OCI-M1 (cell line): ENCODE measurements around the gene LRFN2.
A peak's percentile ranks its signal among the peaks of the same experiment; 100 is the strongest.

Experiments
- DNase-seq: peaks from one replicate; lab custom pipeline; 2025; lab: John Stamatoyannopoulos, UW

LRFN2 gene

DNA sequence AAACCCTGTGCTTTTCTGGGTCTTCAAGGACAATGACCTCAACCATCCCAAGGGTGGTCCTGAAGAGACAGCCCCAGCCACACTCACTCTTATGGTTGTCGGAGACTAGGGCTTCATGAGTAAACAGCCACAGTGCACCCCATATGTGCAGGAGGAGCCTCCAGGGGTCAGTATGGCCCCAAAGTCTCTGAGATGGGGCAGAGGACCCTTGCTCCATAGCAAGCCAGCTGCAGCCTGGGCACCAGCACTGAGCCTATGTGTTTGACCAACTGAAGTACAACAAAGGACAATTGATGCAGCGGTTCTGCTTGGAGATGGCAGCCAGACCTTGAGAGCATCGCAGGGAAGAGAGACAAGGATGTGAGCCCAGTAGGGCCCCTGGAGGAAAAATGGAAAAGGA lies 112.2 kb downstream of the LRFN2 start:
- DNase-seq = no peak

DNA sequence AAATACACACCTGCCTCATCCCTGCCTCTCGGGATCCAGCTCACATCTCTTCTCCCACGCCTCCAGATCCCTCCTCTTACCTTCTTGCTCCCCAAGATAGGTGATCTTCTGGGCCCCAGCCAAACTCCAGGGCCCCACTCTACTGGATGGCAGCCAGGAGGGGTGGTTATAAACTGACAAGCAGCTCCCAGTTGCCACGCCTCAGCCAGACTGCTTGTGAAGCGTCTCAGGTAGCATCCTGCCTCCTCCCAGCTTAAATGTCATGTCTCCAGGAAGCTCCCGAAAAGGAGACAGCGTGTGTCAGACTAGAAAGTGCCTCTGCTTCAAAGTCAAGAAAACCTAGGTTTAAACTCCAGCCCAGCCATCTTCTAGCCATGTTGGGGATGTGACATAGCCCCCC lies 114.1 kb downstream of the LRFN2 start:
- DNase-seq = no peak

DNA sequence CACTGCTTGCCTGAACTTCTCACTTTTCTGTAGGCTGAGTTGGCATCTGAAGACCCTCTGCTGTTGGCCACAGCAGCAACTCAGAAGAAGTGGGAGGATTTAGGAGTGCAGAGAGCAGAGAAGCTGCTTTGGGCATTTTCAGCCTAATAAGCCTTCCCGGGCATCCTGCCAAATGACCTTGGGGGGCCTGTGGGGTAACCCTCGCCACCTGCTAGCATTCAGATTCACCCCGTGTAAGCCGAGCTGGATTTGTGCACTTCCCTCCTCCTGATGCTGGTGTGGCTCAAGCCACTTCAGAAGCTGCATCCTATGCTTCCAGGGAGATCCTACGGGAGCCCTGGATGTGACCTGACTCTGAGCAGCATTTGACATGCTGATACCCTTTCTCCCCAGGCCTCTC lies 114.8 kb downstream of the LRFN2 start:
- no peak for DNase-seq

DNA sequence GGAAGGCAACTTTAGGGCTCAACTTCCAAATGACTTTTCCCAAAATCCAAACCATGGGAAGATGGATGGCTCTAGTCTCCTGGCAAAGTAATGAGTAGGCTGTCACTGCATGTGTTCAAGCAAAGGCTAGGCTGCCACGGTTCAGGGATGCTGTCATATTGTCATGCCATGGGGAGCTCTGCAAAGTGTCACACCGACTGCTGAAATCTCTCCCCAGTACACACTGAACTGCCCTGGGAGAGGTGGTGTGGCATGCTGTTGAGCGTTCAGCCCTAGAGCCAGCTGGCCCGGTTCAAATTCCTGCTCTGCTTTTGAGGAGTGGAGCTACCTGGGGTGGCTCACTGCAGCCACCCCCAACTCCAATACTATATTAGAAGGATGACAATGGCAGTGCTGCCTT lies 115.9 kb downstream of the LRFN2 start:
- DNase-seq = no peak

DNA sequence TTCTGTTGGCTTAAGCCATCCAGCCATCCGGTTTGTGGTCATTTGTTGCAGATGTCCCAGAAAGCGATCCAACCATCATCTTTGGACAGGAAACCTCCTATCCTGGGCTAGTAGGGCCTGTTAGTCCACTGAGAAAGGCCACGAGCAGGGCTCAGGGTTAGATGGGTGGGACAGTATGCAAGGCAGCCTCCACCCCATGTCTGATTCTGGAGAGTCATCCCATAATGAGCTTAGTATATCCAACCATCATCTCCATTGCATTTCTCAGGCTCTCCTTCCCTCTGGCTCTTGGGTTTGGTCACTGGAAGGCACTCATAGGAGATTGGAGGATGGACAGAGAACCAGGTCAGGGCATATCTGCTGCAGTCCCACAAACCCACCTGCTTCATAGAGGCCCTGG lies 117.8 kb downstream of the LRFN2 start:
- no peak for DNase-seq

DNA sequence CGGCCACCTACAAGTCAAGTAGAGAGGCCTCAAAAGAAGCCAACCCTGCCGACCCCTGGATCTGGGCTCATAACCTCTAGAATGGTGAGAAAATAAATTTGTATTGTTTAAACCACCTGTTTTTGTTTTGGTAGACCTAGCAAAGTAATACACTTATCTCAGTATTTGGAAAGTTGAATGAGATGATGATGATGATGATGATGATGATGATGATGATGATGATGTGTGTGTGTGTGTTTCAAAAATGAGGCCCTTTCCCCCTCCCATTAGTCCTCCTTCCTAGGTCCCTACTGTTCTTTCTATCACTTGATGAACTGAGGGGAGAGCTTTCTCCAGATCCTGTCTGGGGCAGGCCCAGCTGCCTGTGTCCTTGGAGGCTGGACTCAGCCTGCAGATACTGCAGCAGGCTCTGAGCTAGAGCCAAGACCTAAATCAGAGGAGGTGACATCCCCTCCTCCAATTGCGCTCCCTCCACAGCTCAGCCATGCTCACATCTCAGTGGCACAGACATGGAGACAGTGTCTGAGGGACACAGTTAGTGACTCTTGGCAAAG lies 120.1 kb downstream of the LRFN2 start:
- DNase-seq = no peak

DNA sequence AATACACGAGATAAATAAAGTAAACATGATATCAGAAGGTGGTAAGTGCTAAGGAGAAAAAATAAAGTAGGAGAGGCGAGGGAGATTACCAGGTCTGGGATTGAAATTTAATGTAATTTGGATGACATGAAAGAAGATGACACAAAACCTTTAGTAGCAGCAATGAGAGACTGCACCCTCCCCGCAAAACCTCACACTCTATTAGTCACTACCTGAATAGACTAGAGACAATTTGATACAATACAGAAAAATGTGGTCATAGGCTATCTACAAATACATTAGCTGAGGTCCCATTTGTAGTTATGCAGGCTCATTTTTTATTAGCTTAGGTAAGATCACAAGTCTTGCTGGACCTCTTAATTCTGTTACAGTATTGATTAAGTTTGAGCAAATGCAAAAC lies 125.5 kb downstream of the LRFN2 start:
- no peak for DNase-seq

DNA sequence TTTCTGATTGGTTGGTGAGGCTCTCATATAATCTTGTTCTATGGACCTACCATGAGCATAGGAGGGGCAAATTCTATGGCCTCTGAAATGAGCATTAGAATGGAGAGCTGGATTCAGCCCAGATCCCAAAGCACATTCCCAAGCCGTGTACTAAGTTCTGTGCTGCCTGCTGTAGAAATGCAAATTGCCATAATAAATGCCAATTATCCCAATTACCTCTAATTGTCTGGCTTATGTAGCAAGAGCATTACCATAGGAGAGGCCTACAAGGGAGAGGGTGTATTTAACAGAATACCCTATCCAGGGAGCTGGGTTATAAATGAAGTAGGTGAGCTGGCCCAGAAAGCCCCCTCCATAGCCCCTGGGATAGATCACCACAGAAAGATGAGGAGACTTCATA lies 126.8 kb downstream of the LRFN2 start:
- no peak for DNase-seq

DNA sequence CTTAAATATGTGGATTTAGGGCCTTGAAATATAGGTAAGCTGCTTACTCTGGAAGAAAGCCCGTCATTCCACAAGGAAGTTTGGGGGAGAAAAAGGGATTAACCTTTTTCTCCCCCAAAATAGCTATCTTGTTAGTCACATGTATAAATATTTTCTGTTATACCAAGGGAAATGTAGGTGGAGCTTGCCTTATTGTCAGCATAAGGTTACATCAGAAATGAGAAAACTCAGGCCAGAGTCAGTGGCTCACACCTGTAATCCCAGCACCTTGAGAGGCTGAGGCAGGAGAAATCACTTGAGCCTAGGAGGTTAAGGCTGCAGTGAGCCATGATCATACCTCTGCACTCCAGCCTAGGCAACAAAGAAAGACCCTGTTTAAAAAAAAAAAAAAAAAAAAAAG lies 129.9 kb downstream of the LRFN2 start:
- no peak for DNase-seq

DNA sequence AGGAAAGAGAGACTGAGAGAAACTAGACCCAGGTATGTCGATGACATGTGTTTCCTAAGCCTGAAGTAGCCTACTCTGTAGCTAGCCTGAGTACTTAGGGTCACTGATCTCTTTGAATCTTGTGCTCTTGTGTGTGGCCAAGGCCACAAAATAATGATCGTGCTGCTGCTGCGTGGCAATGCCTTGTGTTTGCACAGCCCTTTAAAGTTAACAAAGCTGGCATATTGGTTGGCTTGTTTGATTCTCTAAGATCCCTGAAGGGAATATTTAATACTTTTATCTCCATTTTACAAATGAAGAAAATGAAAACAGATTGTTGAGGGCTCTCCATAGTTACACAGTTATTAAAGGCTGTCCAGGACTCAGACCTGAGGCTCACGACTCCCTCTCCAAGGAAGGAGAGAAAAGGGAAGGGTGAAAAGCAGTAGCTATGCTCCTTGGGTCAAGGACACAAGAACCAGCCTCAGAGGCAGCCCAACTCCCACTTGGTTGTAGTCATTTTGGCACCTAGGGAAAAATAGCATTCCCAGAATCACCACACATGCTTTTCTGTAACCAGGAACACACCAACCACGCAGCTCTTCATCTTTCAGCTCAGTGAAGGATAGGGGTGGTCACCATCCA lies 130.7 kb downstream of the LRFN2 start:
- DNase-seq = no peak

DNA sequence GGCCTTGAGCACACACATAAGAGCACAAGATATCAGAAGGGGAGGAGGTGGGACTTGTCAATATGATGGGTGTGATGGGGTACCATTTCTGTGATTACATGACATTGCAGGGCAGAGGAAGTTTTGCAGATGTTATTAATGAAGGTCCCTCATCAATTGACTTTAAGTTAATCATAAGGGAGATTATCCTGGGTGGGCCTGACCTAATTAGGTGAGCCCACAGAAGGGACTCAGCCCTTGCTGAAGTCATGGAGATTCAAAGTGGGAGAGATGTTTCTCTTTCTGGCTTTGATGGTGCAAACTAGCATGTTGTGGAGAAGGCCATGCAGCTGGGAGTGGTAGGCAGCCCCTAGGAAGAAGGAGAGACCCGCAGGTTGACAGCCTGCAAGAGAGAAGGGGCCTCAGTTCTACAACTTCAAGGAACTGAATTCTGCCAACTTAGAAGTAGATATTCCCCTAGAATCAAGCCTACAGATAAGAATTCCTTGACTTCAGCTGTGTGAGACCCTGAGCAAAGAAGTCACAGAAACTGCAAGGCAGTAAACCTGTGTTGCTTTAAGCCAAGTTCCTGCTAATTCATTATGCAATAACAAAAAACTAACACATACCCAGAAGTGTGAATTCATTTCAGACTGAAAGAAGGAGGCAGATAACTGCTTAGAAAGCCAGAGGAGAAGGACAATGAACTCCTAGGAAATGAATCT lies 131.3 kb downstream of the LRFN2 start:
- no peak for DNase-seq

DNA sequence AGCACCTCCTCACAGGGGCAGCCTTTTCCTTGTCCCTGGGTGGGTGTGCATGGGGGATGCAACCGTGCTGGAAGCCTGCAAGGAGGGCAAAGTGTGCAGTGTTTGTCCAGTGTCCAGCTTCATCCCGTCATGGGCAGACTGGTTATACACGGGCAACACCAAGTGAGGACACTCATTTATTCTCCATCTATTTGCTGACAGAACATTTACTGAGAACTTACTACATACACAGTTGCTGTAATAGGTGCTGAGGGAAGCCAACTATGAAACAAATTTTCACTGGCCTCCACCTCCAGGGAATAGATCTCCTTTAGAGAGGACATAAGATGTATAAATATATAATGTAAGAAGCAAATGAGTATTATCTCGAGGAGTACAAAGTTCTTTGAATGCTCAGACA lies 136.7 kb downstream of the LRFN2 start:
- no peak for DNase-seq

DNA sequence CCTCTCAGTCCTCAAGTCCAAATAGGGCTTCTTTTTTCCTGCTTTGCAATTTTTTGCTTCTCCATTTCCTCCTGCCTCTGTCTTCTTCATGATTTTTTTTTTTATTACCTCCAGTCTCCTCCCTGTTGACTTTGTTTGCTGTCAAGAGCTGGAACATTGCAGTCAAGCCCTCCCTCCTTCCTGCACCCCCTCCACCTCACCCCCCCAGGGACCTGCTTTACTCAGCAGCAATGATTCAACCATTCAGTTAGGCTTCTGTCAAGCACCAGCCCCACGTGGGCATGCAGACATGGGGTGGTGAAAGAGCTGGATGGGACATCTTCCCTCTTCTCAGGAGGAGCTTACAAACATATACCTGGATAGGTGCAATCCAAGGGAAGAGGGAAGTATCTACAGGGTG lies 142.4 kb downstream of the LRFN2 start:
- no peak for DNase-seq

DNA sequence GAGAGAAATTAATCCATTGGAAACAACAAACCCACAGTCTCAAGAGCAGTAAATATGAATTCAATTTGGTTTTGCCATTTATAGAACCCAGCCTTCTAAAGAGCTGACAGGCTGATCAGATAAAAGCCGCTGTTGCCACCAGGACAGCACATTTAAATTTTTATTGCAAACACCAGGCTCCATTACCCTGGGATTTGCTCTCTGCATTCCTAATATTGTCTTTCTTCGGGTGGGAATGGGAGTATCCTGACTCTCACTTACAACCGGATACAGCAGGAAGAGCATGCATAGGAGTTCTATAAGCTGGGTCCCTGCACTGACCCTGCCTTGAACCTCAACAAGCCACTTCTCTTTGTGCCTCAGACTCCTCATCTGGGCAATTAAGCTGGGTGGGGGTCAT lies 142.9 kb downstream of the LRFN2 start:
- DNase-seq = no peak

DNA sequence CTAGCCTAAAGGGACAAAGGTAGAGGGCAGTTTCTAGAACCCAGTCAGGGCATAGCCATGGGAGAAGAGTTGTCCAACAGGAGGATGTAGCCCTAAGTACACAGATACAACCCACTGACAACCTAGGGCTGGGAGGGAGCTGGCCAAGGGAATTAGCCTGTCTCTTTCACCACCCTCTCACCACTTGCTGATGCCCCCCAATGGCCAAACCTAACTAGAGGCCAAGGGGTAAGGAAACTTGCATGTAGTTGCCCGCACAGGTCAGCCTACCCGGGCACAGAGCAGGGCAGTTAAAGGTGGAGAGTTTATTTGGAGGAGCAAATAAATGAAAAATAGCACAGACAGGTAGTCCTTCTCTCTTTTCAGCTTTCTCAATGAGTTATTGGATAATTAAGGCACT lies 143.3 kb downstream of the LRFN2 start:
- no peak for DNase-seq

DNA sequence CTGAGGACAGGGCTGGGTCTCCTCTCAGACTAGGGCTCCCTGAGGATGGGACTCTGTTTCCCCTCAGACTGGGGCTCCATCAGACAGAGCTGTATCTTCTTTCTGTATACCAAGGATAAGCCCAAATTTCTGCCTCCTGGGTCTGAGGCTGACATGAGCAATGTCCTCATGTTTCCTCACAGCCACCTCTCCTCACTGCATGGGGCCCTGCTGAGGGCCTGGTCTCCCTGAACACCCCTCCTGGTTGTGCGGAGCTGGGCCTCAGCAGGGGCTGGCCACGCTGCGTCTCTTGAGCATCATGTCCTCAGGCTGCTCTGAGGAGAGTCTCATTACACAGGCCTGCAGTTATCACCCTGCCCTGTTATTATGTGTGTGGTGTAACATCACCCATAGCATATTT lies 144.6 kb downstream of the LRFN2 start:
- no peak for DNase-seq

DNA sequence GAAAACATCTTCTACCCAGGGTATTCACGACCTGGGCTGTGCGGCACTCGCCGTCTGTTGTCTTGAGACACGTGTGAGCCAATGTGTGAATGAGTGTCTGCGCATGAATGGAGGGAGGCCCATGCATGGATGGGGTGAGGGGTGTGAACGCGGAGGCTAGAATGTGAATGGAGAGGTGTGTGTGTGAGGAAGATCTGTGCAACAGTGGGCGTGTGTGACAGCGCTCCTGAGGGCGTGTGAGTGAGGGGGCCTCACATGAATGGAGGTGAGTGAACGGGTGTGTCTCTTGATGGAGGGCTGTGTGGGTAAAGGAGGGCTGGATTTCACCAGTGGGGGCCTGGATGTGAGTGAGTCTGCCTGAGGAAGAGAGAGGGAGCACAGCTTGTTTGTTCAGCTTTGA lies 146.0 kb downstream of the LRFN2 start:
- no peak for DNase-seq

DNA sequence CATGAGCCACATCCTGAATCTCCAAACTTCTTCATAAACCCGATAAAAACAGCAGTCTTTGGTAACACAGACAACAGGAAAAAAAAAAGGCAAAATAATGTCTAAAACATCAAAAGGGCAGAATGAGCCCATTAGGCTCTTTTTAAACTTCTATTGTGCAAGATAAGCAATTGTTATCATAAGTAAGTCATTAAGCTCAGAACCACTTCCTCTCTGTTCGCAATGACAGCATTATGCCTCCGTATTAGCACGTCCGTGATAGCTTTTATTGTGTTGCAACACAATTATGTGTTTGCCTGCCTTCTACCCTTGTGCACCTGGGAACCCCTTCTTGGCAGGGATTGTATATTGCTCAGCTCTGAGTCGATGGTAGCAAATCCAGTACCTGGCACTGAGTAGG lies 147.1 kb downstream of the LRFN2 start:
- DNase-seq = peak; percentile 52

DNA sequence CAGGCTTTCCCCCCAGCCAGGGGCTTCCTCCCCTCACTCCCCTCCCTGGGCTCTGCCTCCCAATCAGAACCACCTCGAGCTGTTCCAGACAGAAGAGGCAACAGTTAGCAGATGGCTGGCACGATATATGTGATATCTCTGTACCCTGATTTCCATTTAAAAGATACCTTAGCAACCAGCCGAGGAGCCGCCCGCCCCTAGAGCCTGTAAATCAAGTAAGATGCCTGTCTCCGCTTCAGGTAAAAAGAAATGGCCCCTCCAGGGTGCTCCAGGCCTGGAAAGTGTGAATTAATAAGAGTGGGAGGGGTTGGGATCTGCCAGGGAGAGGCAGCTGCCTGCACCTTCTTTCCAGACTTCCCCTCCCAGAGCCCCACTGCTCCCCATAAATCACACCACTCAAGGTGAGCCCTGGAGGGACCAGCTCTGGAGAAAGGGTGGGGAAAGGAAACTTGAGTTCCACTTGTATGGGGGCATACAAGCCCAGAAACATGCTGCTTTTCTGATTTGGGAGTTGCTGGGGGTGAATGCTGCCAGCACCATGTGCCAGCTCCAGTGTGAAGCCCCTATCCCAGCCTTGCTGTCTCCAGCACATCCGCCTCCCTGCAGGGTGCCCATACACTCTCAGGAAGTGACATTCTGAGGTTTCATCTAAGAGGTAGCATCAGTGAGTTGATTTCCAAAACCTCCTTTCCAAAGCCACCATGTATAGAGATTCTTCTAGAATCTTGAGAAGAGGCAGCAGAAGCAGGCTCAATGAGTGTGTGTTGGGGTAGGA lies 148.0 kb downstream of the LRFN2 start:
- no peak for DNase-seq

DNA sequence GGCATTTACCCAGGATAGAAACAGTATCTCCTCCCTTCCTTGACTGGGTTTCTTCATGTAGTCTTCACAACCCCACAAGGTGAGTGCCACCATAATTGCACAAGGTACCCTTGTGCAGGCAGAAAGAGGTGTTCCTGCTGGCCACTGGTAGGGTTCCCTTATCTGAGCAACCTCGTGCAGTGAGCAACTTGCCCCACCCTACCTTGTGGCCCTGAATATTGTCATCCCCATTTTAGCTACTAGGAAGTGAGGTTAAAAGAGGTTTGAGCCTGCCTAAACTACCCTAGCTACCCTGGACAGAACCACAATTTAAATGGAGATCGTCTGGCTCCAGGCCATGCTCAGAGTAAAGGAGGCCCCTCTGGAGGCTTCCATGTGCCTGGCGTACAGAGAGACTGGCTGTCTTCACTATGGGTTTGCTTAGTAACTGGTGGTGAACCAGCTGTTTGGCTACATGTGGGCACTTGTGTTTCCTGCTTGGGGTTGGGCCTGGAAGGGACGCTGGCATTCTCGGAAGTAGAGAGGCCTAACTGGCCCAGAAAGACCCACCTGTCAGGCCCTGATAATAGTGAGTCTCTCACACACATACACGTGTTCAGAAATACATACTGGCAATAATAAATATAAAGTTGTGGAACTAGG lies 148.8 kb downstream of the LRFN2 start:
- DNase-seq = no peak

DNA sequence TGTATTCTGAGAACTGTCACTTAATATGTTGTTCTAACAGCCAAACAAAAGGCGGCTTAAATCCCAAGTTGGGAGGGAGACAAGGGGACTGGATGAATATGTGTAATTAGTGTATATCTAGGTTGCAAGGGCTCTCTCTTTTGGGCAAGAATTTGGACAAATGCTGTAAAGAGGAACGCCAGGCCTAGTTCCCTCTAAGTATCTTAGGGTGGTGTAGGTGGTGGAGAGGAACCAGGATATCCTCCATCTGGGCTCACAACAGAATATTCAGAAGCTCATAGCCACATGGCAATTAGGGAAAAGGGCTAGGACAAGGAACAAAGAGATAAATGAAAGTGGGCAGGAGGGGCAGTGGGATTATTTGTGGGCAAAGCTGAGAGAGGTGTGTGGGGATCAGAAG lies 149.5 kb downstream of the LRFN2 start:
- no peak for DNase-seq
